Measurements from ENCODE around the gene NT5M.

Gene NT5M

DNA sequence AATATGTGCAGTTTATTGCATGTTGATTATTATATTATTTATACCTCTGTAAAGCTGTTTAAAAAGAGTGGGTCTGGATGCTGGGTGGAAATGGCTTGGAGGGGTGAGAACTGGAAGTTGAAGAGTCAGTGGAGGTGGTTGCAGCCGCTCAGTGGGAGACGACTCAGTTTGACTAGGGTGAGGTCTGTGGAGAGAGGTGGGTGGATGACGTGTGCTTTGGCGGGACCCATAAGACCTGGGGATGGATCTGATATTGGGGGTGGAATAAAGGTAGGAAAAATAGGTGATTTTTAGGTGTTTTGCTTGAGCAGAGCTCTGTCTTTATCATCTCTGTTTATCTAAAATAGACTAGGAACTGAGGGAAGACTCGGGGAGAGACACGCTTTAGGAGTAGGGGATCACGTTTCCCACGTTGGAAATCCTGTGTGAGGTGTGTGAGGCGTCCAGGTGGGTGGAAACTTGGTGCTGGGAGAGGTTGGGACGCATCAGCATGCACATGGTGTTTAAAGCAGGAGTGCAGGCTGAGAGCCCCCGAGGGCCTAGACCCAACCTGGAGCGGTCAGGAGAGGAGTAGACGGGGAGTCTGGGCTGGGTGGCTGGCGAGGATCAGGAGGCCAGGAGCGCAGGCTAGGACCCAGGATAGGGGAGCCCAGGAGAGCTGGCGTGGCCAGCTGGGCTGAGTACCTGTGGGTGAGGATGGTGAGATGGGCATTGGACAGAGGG, 17.2 kb downstream of the NT5M start (continued):
- TF ChIP-seq, protein P1, sequence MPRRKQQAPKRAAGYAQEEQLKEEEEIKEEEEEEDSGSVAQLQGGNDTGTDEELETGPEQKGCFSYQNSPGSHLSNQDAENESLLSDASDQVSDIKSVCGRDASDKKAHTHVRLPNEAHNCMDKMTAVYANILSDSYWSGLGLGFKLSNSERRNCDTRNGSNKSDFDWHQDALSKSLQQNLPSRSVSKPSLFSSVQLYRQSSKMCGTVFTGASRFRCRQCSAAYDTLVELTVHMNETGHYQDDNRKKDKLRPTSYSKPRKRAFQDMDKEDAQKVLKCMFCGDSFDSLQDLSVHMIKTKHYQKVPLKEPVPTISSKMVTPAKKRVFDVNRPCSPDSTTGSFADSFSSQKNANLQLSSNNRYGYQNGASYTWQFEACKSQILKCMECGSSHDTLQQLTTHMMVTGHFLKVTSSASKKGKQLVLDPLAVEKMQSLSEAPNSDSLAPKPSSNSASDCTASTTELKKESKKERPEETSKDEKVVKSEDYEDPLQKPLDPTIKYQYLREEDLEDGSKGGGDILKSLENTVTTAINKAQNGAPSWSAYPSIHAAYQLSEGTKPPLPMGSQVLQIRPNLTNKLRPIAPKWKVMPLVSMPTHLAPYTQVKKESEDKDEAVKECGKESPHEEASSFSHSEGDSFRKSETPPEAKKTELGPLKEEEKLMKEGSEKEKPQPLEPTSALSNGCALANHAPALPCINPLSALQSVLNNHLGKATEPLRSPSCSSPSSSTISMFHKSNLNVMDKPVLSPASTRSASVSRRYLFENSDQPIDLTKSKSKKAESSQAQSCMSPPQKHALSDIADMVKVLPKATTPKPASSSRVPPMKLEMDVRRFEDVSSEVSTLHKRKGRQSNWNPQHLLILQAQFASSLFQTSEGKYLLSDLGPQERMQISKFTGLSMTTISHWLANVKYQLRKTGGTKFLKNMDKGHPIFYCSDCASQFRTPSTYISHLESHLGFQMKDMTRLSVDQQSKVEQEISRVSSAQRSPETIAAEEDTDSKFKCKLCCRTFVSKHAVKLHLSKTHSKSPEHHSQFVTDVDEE (CRISPR knock-in tag; IDR thresholded peaks at IDR 0.05) = no peak
- TF ChIP-seq ZFP3 (CRISPR knock-in tag; IDR thresholded peaks at IDR 0.05) = no peak
- no peak for TF ChIP-seq TOX (CRISPR knock-in tag; IDR thresholded peaks at IDR 0.05; ENCODE audit: borderline replicate concordance)

DNA sequence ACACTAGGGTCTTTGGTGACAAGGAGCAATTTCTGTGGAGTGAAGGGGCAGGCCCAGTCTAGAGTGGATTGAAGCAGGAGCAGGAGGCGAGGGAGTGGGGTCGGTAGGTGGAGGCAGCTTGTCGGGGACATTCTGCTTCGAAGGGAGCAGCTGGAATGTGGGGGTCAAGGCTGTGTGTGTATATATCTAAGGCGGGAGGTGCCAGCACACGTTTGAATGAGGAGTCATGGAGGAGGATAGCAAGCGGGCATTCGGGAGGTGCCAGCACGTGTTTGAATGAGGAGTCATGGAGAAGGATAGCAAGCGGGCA, 17.7 kb downstream of the NT5M start:
- no peak for TF ChIP-seq ZNF70 (CRISPR knock-in tag; IDR thresholded peaks at IDR 0.05)
- ATAC-seq = no peak

DNA sequence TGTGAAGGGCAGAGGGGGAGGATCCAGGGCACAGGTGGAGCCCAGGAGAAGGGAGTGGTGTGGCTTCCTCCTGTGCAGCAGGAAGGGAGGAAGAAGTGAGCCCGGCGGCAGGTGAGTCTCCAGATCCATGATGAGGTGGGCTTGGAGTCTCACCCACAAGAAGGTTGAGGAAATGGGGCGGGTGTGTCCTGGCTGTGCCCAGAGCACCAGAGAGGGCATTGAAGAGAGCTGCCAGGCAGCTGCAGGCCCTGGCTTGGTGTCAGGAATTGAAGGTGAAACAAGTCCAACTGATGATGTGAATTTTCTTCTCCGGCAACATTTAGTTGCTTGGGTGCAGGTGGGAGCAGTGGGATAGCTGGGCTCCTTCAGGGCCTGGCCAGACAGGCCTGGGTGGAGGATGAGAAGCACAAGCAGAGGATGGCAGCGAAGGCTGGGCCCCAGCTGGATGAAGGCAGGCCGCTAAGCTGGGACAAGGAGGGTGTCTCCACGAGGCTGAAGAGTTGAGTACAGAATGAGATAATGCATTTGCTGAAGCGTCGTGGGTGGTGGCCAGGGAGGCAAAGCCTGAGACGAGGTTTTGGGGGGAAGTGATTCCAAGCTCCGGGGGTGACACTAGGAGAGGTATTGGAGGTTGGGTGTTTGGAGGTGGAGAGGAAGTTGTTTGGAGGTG, 18.3 kb downstream of the NT5M start:
- ATAC-seq = no peak
- TF ChIP-seq GLIS3 (CRISPR knock-in tag; IDR thresholded peaks at IDR 0.05) (no peak), RARB (CRISPR knock-in tag; IDR thresholded peaks at IDR 0.05) (no peak), SNAI2 (CRISPR knock-in tag; IDR thresholded peaks at IDR 0.05) (no peak), ZNF8 (CRISPR knock-in tag; IDR thresholded peaks at IDR 0.05) (no peak), ESRRG (CRISPR knock-in tag; IDR thresholded peaks at IDR 0.05) (no peak)

DNA sequence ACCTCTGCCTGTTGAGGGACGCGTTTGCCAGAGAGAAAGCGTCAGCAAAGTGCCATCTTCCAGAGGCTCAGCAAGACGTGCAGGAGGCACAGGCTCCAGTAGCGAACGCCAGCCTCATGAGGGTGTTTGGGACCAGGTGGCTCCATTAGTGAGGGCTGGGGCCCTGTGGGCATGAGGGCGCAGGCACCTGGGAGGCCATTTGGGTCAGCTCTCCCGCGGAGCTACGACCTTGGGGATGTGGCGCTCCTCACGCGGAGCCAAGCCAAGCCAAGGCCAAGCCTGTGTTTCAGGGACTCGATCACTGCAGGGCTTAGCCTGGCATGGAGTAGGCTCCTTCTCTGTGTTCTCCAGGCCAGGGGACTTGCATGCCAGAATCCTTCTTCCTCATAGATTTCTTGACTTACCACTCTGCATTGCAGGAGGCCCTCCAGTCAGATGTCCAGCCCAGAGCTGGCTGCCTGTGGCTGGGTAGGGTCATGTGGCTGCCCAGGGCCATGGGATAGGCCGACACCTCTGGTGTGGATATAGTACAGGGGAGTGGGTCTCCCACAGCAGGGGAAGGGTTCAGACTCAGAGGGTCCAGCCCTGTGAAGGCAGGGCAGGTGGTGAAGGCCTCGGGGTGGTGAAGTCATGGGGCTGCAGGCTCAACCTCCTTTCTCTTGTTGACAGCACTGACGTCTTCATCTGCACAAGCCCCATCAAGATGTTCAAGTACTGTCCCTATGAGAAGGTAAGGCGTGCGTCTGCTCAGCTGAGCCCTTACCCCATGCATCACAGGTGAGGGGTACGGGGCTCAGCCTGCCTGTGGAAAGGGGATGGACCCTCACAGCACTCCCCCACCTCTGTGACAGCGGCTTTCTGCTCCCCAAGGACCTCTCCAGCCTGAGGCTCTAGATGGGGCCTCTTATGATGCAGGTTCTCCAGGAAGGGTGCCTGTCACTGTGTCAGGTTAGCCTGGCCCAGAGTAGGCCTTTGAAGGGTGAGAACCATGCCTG, 19.6 kb downstream of the NT5M start:
- no peak for ATAC-seq
- TF ChIP-seq ESRRG (CRISPR knock-in tag; IDR thresholded peaks at IDR 0.05) (no peak), ZFP3 (CRISPR knock-in tag; IDR thresholded peaks at IDR 0.05) (no peak), GLIS3 (CRISPR knock-in tag; IDR thresholded peaks at IDR 0.05) (no peak), SNAI2 (CRISPR knock-in tag; IDR thresholded peaks at IDR 0.05) (no peak), BACH2 (CRISPR knock-in tag; IDR thresholded peaks at IDR 0.05; ENCODE audit: borderline replicate concordance) (no peak), RARB (CRISPR knock-in tag; IDR thresholded peaks at IDR 0.05) (no peak), TOX (CRISPR knock-in tag; IDR thresholded peaks at IDR 0.05; ENCODE audit: borderline replicate concordance) (no peak), ZC3H10 (CRISPR knock-in tag; IDR thresholded peaks at IDR 0.05) (no peak), PPARA (CRISPR knock-in tag; IDR thresholded peaks at IDR 0.05; ENCODE audit: borderline replicate concordance) (no peak)
- TF ChIP-seq, protein P2, sequence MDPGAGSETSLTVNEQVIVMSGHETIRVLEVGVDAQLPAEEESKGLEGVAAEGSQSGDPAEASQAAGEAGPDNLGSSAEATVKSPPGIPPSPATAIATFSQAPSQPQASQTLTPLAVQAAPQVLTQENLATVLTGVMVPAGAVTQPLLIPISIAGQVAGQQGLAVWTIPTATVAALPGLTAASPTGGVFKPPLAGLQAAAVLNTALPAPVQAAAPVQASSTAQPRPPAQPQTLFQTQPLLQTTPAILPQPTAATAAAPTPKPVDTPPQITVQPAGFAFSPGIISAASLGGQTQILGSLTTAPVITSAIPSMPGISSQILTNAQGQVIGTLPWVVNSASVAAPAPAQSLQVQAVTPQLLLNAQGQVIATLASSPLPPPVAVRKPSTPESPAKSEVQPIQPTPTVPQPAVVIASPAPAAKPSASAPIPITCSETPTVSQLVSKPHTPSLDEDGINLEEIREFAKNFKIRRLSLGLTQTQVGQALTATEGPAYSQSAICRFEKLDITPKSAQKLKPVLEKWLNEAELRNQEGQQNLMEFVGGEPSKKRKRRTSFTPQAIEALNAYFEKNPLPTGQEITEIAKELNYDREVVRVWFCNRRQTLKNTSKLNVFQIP (CRISPR knock-in tag; IDR thresholded peaks at IDR 0.05; ENCODE audit: borderline replicate concordance, low read depth) = no peak
- TF ChIP-seq, protein P3, sequence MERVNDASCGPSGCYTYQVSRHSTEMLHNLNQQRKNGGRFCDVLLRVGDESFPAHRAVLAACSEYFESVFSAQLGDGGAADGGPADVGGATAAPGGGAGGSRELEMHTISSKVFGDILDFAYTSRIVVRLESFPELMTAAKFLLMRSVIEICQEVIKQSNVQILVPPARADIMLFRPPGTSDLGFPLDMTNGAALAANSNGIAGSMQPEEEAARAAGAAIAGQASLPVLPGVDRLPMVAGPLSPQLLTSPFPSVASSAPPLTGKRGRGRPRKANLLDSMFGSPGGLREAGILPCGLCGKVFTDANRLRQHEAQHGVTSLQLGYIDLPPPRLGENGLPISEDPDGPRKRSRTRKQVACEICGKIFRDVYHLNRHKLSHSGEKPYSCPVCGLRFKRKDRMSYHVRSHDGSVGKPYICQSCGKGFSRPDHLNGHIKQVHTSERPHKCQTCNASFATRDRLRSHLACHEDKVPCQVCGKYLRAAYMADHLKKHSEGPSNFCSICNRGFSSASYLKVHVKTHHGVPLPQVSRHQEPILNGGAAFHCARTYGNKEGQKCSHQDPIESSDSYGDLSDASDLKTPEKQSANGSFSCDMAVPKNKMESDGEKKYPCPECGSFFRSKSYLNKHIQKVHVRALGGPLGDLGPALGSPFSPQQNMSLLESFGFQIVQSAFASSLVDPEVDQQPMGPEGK (CRISPR knock-in tag; IDR thresholded peaks at IDR 0.05; ENCODE audit: borderline replicate concordance) = no peak
- TF ChIP-seq, protein P4, sequence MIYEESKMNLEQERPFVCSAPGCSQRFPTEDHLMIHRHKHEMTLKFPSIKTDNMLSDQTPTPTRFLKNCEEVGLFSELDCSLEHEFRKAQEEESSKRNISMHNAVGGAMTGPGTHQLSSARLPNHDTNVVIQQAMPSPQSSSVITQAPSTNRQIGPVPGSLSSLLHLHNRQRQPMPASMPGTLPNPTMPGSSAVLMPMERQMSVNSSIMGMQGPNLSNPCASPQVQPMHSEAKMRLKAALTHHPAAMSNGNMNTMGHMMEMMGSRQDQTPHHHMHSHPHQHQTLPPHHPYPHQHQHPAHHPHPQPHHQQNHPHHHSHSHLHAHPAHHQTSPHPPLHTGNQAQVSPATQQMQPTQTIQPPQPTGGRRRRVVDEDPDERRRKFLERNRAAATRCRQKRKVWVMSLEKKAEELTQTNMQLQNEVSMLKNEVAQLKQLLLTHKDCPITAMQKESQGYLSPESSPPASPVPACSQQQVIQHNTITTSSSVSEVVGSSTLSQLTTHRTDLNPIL (CRISPR knock-in tag; IDR thresholded peaks at IDR 0.05; ENCODE audit: low read depth) = no peak

DNA sequence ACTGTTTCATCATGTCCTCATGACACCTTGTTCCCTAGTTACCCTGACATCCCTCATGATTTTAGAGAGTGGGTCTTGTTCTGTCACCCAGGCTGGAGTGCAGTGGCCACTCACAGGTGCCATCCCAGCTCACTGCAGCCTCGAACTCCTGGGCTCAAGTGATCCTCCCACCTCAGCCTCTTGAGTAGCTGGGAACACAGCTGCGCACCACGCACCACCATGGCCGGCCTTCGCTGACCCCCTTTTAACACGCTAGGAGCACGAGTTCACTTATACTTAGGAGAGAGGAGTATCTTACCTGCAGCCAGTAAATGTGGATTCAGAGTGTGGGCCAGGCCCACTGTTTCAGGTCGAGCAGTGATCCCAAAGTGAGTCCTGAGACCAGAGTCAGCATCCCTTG, 21.4 kb downstream of the NT5M start:
- ATAC-seq = no peak
- TF ChIP-seq, protein P2 (CRISPR knock-in tag; IDR thresholded peaks at IDR 0.05; ENCODE audit: borderline replicate concordance, low read depth) = no peak
- TF ChIP-seq ZC3H10 (CRISPR knock-in tag; IDR thresholded peaks at IDR 0.05) = no peak
- no peak for TF ChIP-seq ZFP30 (CRISPR knock-in tag; IDR thresholded peaks at IDR 0.05)
- TF ChIP-seq ARNTL (CRISPR knock-in tag; IDR thresholded peaks at IDR 0.05; ENCODE audit: borderline replicate concordance, low read depth) = no peak
- TF ChIP-seq, protein P4 (CRISPR knock-in tag; IDR thresholded peaks at IDR 0.05; ENCODE audit: low read depth) = no peak
- no peak for TF ChIP-seq OSR1 (CRISPR knock-in tag; IDR thresholded peaks at IDR 0.05)
- TF ChIP-seq ZNF70 (CRISPR knock-in tag; IDR thresholded peaks at IDR 0.05) = no peak
- no peak for TF ChIP-seq SNAI2 (CRISPR knock-in tag; IDR thresholded peaks at IDR 0.05)

Measured in SK-N-SH treated with all-trans-retinoic acid at 6 μM for 48 hours (cell line).